Vagina (tissue), 2 donors: Measurements from ENCODE around the gene NIP7.

Source experiments
- POLR2A ChIP-seq, 2 donors: fragments of 450-650 bp; IDR thresholded peaks; one replicate each; pipeline ENCODE4 v1.6.1; 2017; ENCODE audit warnings: antibody characterized with exemption in 2 of 2, mild to moderate bottlenecking in 2 of 2, moderate library complexity in 2 of 2
- POLR2AphosphoS5 ChIP-seq, 2 donors: sonication (generic); formaldehyde crosslinking; IDR thresholded peaks; one replicate each; pipeline ENCODE4 v1.9.0; 2017; ENCODE audit warnings: antibody characterized with exemption in 2 of 2, mild to moderate bottlenecking in 2 of 2, low read depth in 1 of 2; ENCODE audit not compliant: insufficient read depth in 1 of 2

GRCh38 chr16:69363281-69363717 is 23.7 kb downstream of the NIP7 start:
- TF ChIP-seq POLR2AphosphoS5 (IDR thresholded peaks at IDR 0.05; ENCODE audit: insufficient read depth in 1 of 2, low read depth in 1 of 2) (no peak), POLR2A (IDR thresholded peaks at IDR 0.05) (no peak)
